SK-N-SH treated with all-trans-retinoic acid at 6 μM for 48 hours (cell line): Measurements from ENCODE around the gene FASN.

Source experiments
- ATAC-seq: fragments of 200-7000 bp; cut with Tn5 transposase; 3 replicates; pipeline ENCODE4 v1.9.1; 2020; ENCODE audit warnings: mild to moderate bottlenecking, moderate library complexity
- ARNTL ChIP-seq: fragments of 450-650 bp; formaldehyde crosslinking; IDR thresholded peaks from 2 replicates; pipeline ENCODE4 v1.5.0; 2020; ENCODE audit warnings: low read depth, mild to moderate bottlenecking, moderate library complexity, borderline replicate concordance
- BACH2 ChIP-seq: fragments of 250-450 bp; sonication (Bioruptor Pico); IDR thresholded peaks from 2 replicates; pipeline ENCODE4 v1.9.0; 2021; ENCODE audit warnings: mild to moderate bottlenecking, borderline replicate concordance
- CREB5 ChIP-seq: fragments of 250-450 bp; sonication (Bioruptor Pico); IDR thresholded peaks from 2 replicates; pipeline ENCODE4 v1.5.1; 2020; ENCODE audit warnings: low read depth, mild to moderate bottlenecking, moderate library complexity
- CSDC2 ChIP-seq: fragments of 250-450 bp; sonication (Bioruptor Pico); IDR thresholded peaks from 2 replicates; pipeline ENCODE4 v1.5.0; 2020; ENCODE audit warnings: mild to moderate bottlenecking, moderate library complexity
- CSRNP3 ChIP-seq: fragments of 250-450 bp; sonication (Bioruptor Pico); IDR thresholded peaks from 2 replicates; pipeline ENCODE4 v1.5.1; 2021; ENCODE audit warnings: mild to moderate bottlenecking, moderate library complexity
- ESRRG ChIP-seq: fragments of 250-450 bp; sonication (Bioruptor Pico); IDR thresholded peaks from 2 replicates; pipeline ENCODE4 v1.6.1; 2021; ENCODE audit warnings: mild to moderate bottlenecking
- OSR1 ChIP-seq: fragments of 250-450 bp; sonication (Bioruptor Pico); IDR thresholded peaks from 2 replicates; pipeline ENCODE4 v1.8.0; 2022; ENCODE audit warnings: moderate library complexity, mild to moderate bottlenecking, inconsistent platforms
- PPARA ChIP-seq: fragments of 250-450 bp; sonication (Bioruptor Pico); IDR thresholded peaks from 2 replicates; pipeline ENCODE4 v1.5.0; 2020; ENCODE audit warnings: mild to moderate bottlenecking, borderline replicate concordance
- RARB ChIP-seq: fragments of 250-450 bp; sonication (Bioruptor Pico); IDR thresholded peaks from 2 replicates; pipeline ENCODE4 v1.8.0; 2021; ENCODE audit warnings: mild to moderate bottlenecking, moderate library complexity
- SNAI2 ChIP-seq: fragments of 250-450 bp; sonication (Bioruptor Pico); IDR thresholded peaks from 2 replicates; pipeline ENCODE4 v1.5.0; 2020; ENCODE audit warnings: mild to moderate bottlenecking, moderate library complexity
- TCF4 ChIP-seq: fragments of 250-450 bp; sonication (Bioruptor Pico); IDR thresholded peaks from 2 replicates; pipeline ENCODE4 v1.8.0; 2021; ENCODE audit warnings: mild to moderate bottlenecking, moderate library complexity, borderline replicate concordance
- TOX ChIP-seq: fragments of 250-450 bp; sonication (Bioruptor Pico); IDR thresholded peaks from 2 replicates; pipeline ENCODE4 v1.8.0; 2021; ENCODE audit warnings: mild to moderate bottlenecking, moderate library complexity, borderline replicate concordance
- ZC3H10 ChIP-seq: fragments of 250-450 bp; sonication (Bioruptor Pico); IDR thresholded peaks from 2 replicates; pipeline ENCODE4 v1.5.1; 2021; ENCODE audit warnings: mild to moderate bottlenecking, moderate library complexity
- ZFP3 ChIP-seq: fragments of 250-450 bp; sonication (Bioruptor Pico); IDR thresholded peaks from 2 replicates; pipeline ENCODE4 v1.5.0; 2020; ENCODE audit warnings: mild to moderate bottlenecking, moderate library complexity
- ZNF70 ChIP-seq: fragments of 450-650 bp; formaldehyde crosslinking; IDR thresholded peaks from 2 replicates; pipeline ENCODE4 v1.5.0; 2020; ENCODE audit warnings: mild to moderate bottlenecking, moderate library complexity
- ZNF8 ChIP-seq: fragments of 450-650 bp; formaldehyde crosslinking; IDR thresholded peaks from 2 replicates; pipeline ENCODE4 v1.5.0; 2020; ENCODE audit warnings: mild to moderate bottlenecking, moderate library complexity
- TF ChIP-seq, protein P1 (sequence below): fragments of 250-450 bp; sonication (Bioruptor Pico); IDR thresholded peaks from 2 replicates; pipeline ENCODE4 v1.8.0; 2020; ENCODE audit warnings: mild to moderate bottlenecking, moderate library complexity, borderline replicate concordance
- TF ChIP-seq, protein P2 (sequence below): fragments of 250-450 bp; sonication (Bioruptor Pico); IDR thresholded peaks from 2 replicates; pipeline ENCODE4 v1.8.0; 2021; ENCODE audit warnings: low read depth, mild to moderate bottlenecking, moderate library complexity, borderline replicate concordance

The FASN gene

GRCh38 chr17:82047914-82048570 is 50.0 kb downstream of the FASN start:
- ATAC-seq: no peak
- TF ChIP-seq RARB (CRISPR knock-in tag) (no peak), CSRNP3 (CRISPR knock-in tag) (no peak), ZNF70 (CRISPR knock-in tag) (no peak)

- TF ChIP-seq, protein P1, sequence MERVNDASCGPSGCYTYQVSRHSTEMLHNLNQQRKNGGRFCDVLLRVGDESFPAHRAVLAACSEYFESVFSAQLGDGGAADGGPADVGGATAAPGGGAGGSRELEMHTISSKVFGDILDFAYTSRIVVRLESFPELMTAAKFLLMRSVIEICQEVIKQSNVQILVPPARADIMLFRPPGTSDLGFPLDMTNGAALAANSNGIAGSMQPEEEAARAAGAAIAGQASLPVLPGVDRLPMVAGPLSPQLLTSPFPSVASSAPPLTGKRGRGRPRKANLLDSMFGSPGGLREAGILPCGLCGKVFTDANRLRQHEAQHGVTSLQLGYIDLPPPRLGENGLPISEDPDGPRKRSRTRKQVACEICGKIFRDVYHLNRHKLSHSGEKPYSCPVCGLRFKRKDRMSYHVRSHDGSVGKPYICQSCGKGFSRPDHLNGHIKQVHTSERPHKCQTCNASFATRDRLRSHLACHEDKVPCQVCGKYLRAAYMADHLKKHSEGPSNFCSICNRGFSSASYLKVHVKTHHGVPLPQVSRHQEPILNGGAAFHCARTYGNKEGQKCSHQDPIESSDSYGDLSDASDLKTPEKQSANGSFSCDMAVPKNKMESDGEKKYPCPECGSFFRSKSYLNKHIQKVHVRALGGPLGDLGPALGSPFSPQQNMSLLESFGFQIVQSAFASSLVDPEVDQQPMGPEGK (CRISPR knock-in tag): no peak
- TF ChIP-seq TCF4 (CRISPR knock-in tag) (no peak), OSR1 (CRISPR knock-in tag) (no peak), ZFP3 (no peak), CSRNP3 (CRISPR knock-in tag) (no peak), CREB5 (CRISPR knock-in tag) (no peak), RARB (CRISPR knock-in tag) (no peak), SNAI2 (CRISPR knock-in tag) (no peak), PPARA (CRISPR knock-in tag) (no peak)
- no peak for ATAC-seq
Measured at GRCh38 chr17:82047379-82047778, 50.7 kb downstream of the FASN start.

DNA sequence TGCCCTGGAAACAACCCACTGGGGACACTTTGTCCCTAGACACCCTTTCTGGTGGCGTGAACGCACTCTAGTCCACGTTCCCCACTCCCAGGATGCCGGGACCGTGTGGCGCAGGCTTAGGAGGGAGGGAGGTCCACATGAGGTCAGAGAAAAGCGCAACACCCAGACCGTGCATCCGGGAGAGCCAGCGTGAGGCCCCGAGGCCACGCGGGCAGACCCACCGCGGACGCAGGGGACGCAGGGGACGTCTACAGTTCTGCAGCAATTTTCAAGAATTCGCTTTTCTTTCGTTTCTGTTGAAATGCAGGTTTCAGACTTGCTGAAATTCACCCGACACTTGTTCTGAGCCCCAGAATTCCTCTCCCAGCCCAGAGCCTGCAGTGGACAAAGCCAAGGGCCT is 51.1 kb downstream of the FASN start:
- no peak for ATAC-seq

DNA sequence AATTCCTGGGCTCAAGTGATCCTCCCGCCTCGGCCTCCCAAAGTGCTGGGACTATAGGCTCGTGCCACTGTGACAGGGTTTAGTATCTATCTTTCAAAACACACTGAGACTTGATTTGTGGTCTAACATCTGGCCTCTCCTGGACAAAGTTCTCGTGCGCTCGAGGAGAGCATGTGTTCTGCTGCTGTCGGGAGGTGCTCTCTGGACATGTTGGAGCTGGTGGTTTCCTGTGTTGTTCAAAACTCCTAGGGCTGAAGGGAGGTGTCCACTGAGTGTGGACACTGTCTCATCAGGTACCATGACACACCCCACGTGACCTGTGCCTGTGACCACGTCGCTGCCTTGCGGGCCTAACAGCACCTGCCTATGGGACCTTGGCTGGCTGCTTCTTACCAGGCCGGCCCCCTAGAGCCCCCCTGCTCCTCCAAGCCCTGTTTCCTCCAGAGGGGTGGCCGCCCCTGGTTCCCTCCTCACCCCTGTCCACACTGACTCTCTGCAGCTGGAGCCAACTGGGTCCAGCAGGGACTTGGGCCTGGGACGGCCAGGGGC is 52.0 kb downstream of the FASN start:
- no peak for TF ChIP-seq ARNTL (CRISPR knock-in tag)
- TF ChIP-seq, protein P1 (CRISPR knock-in tag): no peak
- no peak for TF ChIP-seq PPARA (CRISPR knock-in tag)
- TF ChIP-seq BACH2: no peak
- TF ChIP-seq, protein P2, sequence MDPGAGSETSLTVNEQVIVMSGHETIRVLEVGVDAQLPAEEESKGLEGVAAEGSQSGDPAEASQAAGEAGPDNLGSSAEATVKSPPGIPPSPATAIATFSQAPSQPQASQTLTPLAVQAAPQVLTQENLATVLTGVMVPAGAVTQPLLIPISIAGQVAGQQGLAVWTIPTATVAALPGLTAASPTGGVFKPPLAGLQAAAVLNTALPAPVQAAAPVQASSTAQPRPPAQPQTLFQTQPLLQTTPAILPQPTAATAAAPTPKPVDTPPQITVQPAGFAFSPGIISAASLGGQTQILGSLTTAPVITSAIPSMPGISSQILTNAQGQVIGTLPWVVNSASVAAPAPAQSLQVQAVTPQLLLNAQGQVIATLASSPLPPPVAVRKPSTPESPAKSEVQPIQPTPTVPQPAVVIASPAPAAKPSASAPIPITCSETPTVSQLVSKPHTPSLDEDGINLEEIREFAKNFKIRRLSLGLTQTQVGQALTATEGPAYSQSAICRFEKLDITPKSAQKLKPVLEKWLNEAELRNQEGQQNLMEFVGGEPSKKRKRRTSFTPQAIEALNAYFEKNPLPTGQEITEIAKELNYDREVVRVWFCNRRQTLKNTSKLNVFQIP (CRISPR knock-in tag): no peak
- TF ChIP-seq ZC3H10: no peak
- TF ChIP-seq CSRNP3 (CRISPR knock-in tag): no peak
- TF ChIP-seq ZNF8 (CRISPR knock-in tag): no peak
- ATAC-seq: no peak

More for the DNA sequence above, 51.1 kb downstream of the FASN start:
- TF ChIP-seq TOX (CRISPR knock-in tag) (no peak), CSDC2 (no peak), ZC3H10 (no peak), ARNTL (CRISPR knock-in tag) (no peak), CSRNP3 (CRISPR knock-in tag) (no peak), ZNF70 (CRISPR knock-in tag) (no peak), ZFP3 (no peak), ESRRG (CRISPR knock-in tag) (no peak), OSR1 (CRISPR knock-in tag) (no peak), RARB (CRISPR knock-in tag) (no peak)
